ENCODE data around the gene GAD1. TPM values are rescaled to one million over a fixed set of nuclear protein-coding genes. Genes with fewer than 3 reads are reported as not detected.

The GAD1 gene
- polyA plus RNA-seq, 1 of the 3 experiments (the other 2 are of a cell fraction): 0.20 TPM

DNA sequence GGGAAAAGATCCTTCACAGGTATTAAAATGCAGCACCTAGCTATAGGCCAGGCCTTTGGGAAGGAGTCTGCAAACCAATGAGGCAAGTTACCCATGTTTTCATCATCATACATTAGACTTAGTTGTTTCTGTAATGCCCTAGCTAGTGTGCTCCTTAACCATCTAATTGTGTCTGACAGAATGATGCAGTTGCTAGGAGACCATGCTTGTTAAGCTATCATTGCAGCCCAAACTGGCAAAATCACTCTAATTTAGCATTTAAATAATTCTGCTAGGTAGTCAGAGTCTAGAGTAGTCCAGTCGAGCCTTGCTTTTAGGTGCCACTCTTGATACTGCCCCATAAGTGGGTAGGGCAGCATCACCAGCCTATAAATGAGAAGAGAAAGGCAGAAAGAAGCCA lies 34.9 kb downstream of the GAD1 start:
- Histone ChIP-seq H3F3A (replicated peaks; ENCODE audit: insufficient read depth) (no peaks in the 10 kb centered on the region), H4K20me1 (ENCODE audit: insufficient read depth) (no peaks in the 10 kb centered on the region), H3K4me2 (no peak overlapping the region), H3K36me3 (replicated peaks in 1 of 2; ENCODE audit: control insufficient read depth in 1 of 2, insufficient read depth in 2 of 2, low read length in 1 of 2) (no peaks in the 10 kb centered on the region), H3K4me3 (ENCODE audit: low read depth in 2 of 2, low read length in 1 of 2) (no peak overlapping the region), H2AFZ (ENCODE audit: low read depth) (no peak overlapping the region), H3K9me3 (no peaks in the 10 kb centered on the region), H3K4me1 (ENCODE audit: control insufficient read depth in 1 of 2, insufficient read depth in 2 of 2, low read depth in 1 of 2, low read length in 1 of 2) (no peaks in the 10 kb centered on the region), H3K9me2 (no peaks in the 10 kb centered on the region), H3K79me2 (ENCODE audit: insufficient read depth) (no peaks in the 10 kb centered on the region), H3K27ac (ENCODE audit: low read depth in 2 of 2, low read length in 1 of 2) (no peak overlapping the region), H3K27me3 (ENCODE audit: insufficient read depth) (no peaks in the 10 kb centered on the region), H3K9ac (no peak overlapping the region)
- ChIA-PET POLR2A (no interaction called here), CTCF (interaction anchor here (0.6 to 3.6 kb wide), 3 partner anchors 21 to 141 kb away, joined by 3 to 16 read pairs (median 4); no protein-coding TSS in a partner anchor)
- no peak for DNase-seq
- TF ChIP-seq, protein P1, sequence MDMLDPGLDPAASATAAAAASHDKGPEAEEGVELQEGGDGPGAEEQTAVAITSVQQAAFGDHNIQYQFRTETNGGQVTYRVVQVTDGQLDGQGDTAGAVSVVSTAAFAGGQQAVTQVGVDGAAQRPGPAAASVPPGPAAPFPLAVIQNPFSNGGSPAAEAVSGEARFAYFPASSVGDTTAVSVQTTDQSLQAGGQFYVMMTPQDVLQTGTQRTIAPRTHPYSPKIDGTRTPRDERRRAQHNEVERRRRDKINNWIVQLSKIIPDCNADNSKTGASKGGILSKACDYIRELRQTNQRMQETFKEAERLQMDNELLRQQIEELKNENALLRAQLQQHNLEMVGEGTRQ (IDR thresholded peaks at IDR 0.05; ENCODE audit: borderline replicate concordance, low read depth, low read length): no peak
- TF ChIP-seq, protein P2, sequence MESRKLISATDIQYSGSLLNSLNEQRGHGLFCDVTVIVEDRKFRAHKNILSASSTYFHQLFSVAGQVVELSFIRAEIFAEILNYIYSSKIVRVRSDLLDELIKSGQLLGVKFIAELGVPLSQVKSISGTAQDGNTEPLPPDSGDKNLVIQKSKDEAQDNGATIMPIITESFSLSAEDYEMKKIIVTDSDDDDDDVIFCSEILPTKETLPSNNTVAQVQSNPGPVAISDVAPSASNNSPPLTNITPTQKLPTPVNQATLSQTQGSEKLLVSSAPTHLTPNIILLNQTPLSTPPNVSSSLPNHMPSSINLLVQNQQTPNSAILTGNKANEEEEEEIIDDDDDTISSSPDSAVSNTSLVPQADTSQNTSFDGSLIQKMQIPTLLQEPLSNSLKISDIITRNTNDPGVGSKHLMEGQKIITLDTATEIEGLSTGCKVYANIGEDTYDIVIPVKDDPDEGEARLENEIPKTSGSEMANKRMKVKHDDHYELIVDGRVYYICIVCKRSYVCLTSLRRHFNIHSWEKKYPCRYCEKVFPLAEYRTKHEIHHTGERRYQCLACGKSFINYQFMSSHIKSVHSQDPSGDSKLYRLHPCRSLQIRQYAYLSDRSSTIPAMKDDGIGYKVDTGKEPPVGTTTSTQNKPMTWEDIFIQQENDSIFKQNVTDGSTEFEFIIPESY (IDR thresholded peaks at IDR 0.05; ENCODE audit: borderline replicate concordance, low read depth): no peak
- TF ChIP-seq, protein P3, sequence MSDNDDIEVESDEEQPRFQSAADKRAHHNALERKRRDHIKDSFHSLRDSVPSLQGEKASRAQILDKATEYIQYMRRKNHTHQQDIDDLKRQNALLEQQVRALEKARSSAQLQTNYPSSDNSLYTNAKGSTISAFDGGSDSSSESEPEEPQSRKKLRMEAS (IDR thresholded peaks at IDR 0.05; ENCODE audit: low read depth): no peak
- no peak for TF ChIP-seq SMC3 (IDR thresholded peaks at IDR 0.05; ENCODE audit: low read depth, low read length)
- TF ChIP-seq, protein P4, sequence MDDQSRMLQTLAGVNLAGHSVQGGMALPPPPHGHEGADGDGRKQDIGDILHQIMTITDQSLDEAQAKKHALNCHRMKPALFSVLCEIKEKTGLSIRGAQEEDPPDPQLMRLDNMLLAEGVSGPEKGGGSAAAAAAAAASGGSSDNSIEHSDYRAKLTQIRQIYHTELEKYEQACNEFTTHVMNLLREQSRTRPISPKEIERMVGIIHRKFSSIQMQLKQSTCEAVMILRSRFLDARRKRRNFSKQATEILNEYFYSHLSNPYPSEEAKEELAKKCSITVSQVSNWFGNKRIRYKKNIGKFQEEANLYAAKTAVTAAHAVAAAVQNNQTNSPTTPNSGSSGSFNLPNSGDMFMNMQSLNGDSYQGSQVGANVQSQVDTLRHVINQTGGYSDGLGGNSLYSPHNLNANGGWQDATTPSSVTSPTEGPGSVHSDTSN (IDR thresholded peaks at IDR 0.05): no peak
- WGBS (ENCODE audit: low lambda C conversion rate): 50% methylated on average over 1 of the region's 1 CpG

DNA sequence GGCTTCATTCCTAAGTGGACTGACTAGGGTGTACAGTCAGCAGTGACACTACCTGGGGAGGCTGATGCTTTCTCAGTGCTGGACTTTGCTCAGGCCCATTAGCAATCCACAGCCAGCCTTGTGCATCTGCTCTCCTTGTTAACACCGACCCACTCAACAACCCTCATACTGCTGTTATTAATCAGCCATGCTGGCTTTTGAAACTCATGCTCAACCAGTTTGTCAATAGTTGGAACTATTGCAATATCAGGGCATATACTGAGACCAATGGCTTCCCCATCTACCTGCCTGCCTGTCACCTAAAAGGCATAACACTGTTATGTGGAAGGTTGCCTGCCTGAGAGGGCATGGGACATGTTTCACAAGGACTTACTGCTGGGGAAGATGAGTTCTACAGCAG lies 39.4 kb downstream of the GAD1 start:
- Histone ChIP-seq H2AFZ (ENCODE audit: low read depth) (no peak overlapping the region), H3K79me2 (ENCODE audit: insufficient read depth) (no peaks in the 10 kb centered on the region), H3K4me1 (ENCODE audit: control insufficient read depth in 1 of 2, insufficient read depth in 2 of 2, low read depth in 1 of 2, low read length in 1 of 2) (no peaks in the 10 kb centered on the region), H3K27ac (ENCODE audit: low read depth in 2 of 2, low read length in 1 of 2) (no peak overlapping the region), H3F3A (replicated peaks; ENCODE audit: insufficient read depth) (no peaks in the 10 kb centered on the region), H4K20me1 (ENCODE audit: insufficient read depth) (no peaks in the 10 kb centered on the region), H3K4me3 (ENCODE audit: low read depth in 2 of 2, low read length in 1 of 2) (no peak overlapping the region), H3K27me3 (ENCODE audit: insufficient read depth) (no peaks in the 10 kb centered on the region), H3K9me2 (no peaks in the 10 kb centered on the region), H3K36me3 (replicated peaks in 1 of 2; ENCODE audit: control insufficient read depth in 1 of 2, insufficient read depth in 2 of 2, low read length in 1 of 2) (no peaks in the 10 kb centered on the region), H3K4me2 (no peak overlapping the region), H3K9me3 (no peaks in the 10 kb centered on the region), H3K9ac (no peak overlapping the region)
- CTCF ChIA-PET: interaction anchor here (2.5 kb wide), 1 partner anchor 16 kb away, joined by 14 read pairs; no protein-coding TSS in a partner anchor
- DNase-seq: no peak
- WGBS (ENCODE audit: low lambda C conversion rate): 36% methylated on average over 1 of the region's 1 CpG
- TF ChIP-seq FOSL2 (IDR thresholded peaks at IDR 0.05; ENCODE audit: borderline replicate concordance, low read depth) (no peak), EP300 (IDR thresholded peaks at IDR 0.05; ENCODE audit: borderline replicate concordance in 1 of 2, low read depth in 1 of 2, low read length in 1 of 2) (no peak), NRF1 (IDR thresholded peaks at IDR 0.05; ENCODE audit: low read depth, low read length) (no peak)
- POLR2A ChIA-PET: no interaction called here

All from SK-N-SH (cell line).